Measurements from ENCODE around the gene CAMSAP2. TPM values are rescaled to one million over a fixed set of nuclear protein-coding genes. Genes with fewer than 3 reads are reported as not detected.

Gene CAMSAP2
- total RNA-seq, 1 experiment from 2014 or later, result 28.6 TPM

DNA sequence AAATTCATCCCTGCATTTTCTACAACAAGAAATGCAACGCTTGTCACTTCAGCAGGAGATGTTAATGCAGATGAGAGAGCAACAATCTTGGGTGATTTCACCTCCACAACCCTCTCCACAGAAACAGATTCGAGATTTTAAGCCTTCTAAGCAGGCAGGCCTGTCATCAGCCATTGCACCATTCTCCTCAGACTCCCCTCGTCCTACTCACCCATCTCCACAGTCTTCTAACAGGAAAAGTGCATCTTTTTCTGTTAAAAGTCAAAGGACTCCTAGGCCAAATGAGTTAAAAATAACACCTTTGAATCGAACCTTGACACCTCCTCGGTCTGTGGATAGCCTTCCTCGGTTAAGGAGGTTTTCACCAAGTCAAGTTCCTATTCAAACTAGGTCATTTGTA lies 110.7 kb downstream of the CAMSAP2 start:
- Histone ChIP-seq H4K20me1 (ENCODE audit: low read length) (no peaks in the 10 kb centered on the region), H3K36me3 (ENCODE audit: low read depth, low read length) (peaks cover 26% of the 10 kb centered on the region), H3K79me2 (ENCODE audit: low read length) (no peaks in the 10 kb centered on the region), H3K4me3 (ENCODE audit: low read length) (no peak overlapping the region), H3K4me2 (ENCODE audit: low read length) (no peak overlapping the region), H3K27me3 (ENCODE audit: low read length) (peaks cover 40% of the 10 kb centered on the region), H3F3A (ENCODE audit: low read length, unreplicated experiment) (no peaks in the 10 kb centered on the region), H3K9me2 (replicated peaks; ENCODE audit: low read length) (no peaks in the 10 kb centered on the region), H2AFZ (ENCODE audit: low read length) (no peak overlapping the region), H3K9ac (ENCODE audit: low read length) (no peak overlapping the region), H3K4me1 (ENCODE audit: insufficient read depth, low read length) (peaks cover 6% of the 10 kb centered on the region), H3K9me3 (ENCODE audit: low read length) (no peaks in the 10 kb centered on the region), H3K27ac (ENCODE audit: low read length) (no peak overlapping the region)
- no peak for DNase-seq
- POLR2A ChIA-PET (ENCODE audit: unreplicated experiment), result no interaction called here
- no peak for ATAC-seq
- CTCF ChIA-PET, result no interaction called here
- TF ChIP-seq, protein P1, sequence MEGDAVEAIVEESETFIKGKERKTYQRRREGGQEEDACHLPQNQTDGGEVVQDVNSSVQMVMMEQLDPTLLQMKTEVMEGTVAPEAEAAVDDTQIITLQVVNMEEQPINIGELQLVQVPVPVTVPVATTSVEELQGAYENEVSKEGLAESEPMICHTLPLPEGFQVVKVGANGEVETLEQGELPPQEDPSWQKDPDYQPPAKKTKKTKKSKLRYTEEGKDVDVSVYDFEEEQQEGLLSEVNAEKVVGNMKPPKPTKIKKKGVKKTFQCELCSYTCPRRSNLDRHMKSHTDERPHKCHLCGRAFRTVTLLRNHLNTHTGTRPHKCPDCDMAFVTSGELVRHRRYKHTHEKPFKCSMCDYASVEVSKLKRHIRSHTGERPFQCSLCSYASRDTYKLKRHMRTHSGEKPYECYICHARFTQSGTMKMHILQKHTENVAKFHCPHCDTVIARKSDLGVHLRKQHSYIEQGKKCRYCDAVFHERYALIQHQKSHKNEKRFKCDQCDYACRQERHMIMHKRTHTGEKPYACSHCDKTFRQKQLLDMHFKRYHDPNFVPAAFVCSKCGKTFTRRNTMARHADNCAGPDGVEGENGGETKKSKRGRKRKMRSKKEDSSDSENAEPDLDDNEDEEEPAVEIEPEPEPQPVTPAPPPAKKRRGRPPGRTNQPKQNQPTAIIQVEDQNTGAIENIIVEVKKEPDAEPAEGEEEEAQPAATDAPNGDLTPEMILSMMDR (conservative IDR thresholded peaks at IDR 0.05; ENCODE audit: low read depth, low read length), result no peak
- TF ChIP-seq EZH2 (IDR thresholded peaks at IDR 0.05; ENCODE audit: low read length, unreplicated experiment) (no peak), EZH2phosphoT487 (IDR thresholded peaks at IDR 0.05; ENCODE audit: borderline replicate concordance, low read length) (no peak)
- intact Hi-C loops (cut with micrococcal nuclease), result loop anchor here (10.0 kb wide), 1 partner anchor 1065 kb away; no protein-coding TSS in a partner anchor
- BruUV-seq (replicated peaks), result TSS peak; percentile 24

DNA sequence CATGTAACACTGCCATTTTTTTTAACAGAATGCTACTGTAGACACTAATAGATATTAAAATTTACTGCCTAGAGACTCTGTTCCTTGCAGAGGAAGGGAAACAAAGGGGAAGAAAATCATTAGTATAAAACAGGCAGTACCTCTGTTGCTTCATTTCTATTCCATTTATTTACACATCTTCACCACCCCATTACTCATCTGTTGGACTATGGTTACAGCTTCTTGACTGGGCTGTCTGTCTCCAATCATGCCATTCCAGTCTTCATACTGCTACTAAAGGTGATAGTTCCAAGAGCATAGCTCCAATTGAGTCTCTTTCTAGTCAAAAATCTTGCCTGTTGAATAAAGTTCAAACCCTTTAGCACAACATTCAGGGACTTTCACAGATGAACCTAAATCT lies 111.9 kb downstream of the CAMSAP2 start:
- intact Hi-C loops (cut with micrococcal nuclease), result no loop called here
- Histone ChIP-seq H4K20me1 (ENCODE audit: low read length) (no peaks in the 10 kb centered on the region), H3K4me1 (ENCODE audit: insufficient read depth, low read length) (peaks cover 6% of the 10 kb centered on the region), H3K9me3 (ENCODE audit: low read length) (no peaks in the 10 kb centered on the region), H3K27me3 (ENCODE audit: low read length) (peaks cover 37% of the 10 kb centered on the region), H3K27ac (ENCODE audit: low read length) (no peak overlapping the region), H2AFZ (ENCODE audit: low read length) (no peak overlapping the region), H3K79me2 (ENCODE audit: low read length) (no peaks in the 10 kb centered on the region), H3K36me3 (ENCODE audit: low read depth, low read length) (peaks cover 28% of the 10 kb centered on the region), H3K9me2 (replicated peaks; ENCODE audit: low read length) (no peaks in the 10 kb centered on the region), H3K4me2 (ENCODE audit: low read length) (peak overlapping the region; percentile 2; the same call in 1 of the 2 replicates), H3F3A (ENCODE audit: low read length, unreplicated experiment) (no peaks in the 10 kb centered on the region), H3K4me3 (ENCODE audit: low read length) (no peak overlapping the region), H3K9ac (ENCODE audit: low read length) (no peak overlapping the region)
- TF ChIP-seq, protein P1 (conservative IDR thresholded peaks at IDR 0.05; ENCODE audit: low read depth, low read length), result no peak
- no peak for TF ChIP-seq EZH2 (IDR thresholded peaks at IDR 0.05; ENCODE audit: low read length, unreplicated experiment)
- no peak for TF ChIP-seq EZH2phosphoT487 (IDR thresholded peaks at IDR 0.05; ENCODE audit: borderline replicate concordance, low read length)
- peak; percentile 98 for ATAC-seq
- DNase-seq, result peak; percentile 73
- no TSS peak for BruUV-seq (replicated peaks)
- ChIA-PET POLR2A (ENCODE audit: unreplicated experiment) (interaction anchor here (0.6 to 0.8 kb wide), 2 partner anchors 13 to 16 kb away, joined by 3 to 7 read pairs; no protein-coding TSS in a partner anchor), CTCF (interaction anchor here (0.7 to 0.9 kb wide), 2 partner anchors 57 to 128 kb away, joined by 3 read pairs; no protein-coding TSS in a partner anchor)

DNA sequence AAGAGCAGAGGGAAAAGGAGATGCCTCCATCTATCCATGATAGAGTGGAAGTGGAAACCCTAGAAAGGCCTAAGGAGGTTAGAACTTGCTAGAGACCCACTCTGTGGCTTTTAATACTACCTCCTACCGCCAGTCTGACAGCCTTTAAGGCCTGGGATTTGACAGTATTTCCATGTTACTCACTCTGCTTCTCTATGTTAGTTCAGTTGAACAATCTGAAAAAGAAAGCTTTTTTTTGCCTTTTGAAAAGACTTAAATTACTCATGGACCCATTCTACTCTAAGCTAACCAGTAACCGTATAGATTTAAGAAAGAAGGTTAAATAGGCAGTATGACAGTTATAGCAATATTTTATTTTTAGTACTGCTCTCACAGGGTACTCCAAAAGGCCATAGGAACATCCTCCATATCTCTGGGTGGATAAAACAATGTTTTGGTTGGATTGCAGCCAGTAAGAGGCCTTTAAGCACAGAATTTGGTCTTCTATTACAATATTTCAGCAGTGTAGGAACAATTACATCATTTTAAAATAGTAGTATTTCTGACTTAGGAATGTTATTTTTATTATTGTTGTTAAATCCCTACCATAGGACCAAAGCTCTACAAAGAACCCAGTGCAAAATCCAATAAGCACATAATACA lies 118.1 kb downstream of the CAMSAP2 start:
- H3K36me3 ChIP-seq (ENCODE audit: low read depth, low read length), result peaks cover 28% of the 10 kb centered on the region; the same call in 1 of the 2 replicates

More for the DNA sequence above, 118.1 kb downstream of the CAMSAP2 start:
- no peaks in the 10 kb centered on the region for H3K4me1 ChIP-seq (ENCODE audit: insufficient read depth, low read length)
- ChIA-PET CTCF (no interaction called here), POLR2A (ENCODE audit: unreplicated experiment) (no interaction called here)
- H3K4me2 ChIP-seq (ENCODE audit: low read length), result no peak overlapping the region
- H3K79me2 ChIP-seq (ENCODE audit: low read length), result no peaks in the 10 kb centered on the region
- H2AFZ ChIP-seq (ENCODE audit: low read length), result no peak overlapping the region
- intact Hi-C loops (cut with micrococcal nuclease), result no loop called here
- DNase-seq, result no peak
- no peaks in the 10 kb centered on the region for H3K9me2 ChIP-seq (replicated peaks; ENCODE audit: low read length)
- TF ChIP-seq EZH2 (IDR thresholded peaks at IDR 0.05; ENCODE audit: low read length, unreplicated experiment) (no peak), EZH2phosphoT487 (IDR thresholded peaks at IDR 0.05; ENCODE audit: borderline replicate concordance, low read length) (no peak)
- TF ChIP-seq, protein P1 (conservative IDR thresholded peaks at IDR 0.05; ENCODE audit: low read depth, low read length), result no peak
- no peaks in the 10 kb centered on the region for H3F3A ChIP-seq (ENCODE audit: low read length, unreplicated experiment)
- H3K4me3 ChIP-seq (ENCODE audit: low read length), result no peak overlapping the region
- BruUV-seq (replicated peaks), result no TSS peak
- no peaks in the 10 kb centered on the region for H3K9me3 ChIP-seq (ENCODE audit: low read length)
- H3K9ac ChIP-seq (ENCODE audit: low read length), result no peak overlapping the region
- no peaks in the 10 kb centered on the region for H4K20me1 ChIP-seq (ENCODE audit: low read length)
- H3K27ac ChIP-seq (ENCODE audit: low read length), result no peak overlapping the region
- peak; percentile 33; the same call in 1 of the 2 replicates for ATAC-seq
- H3K27me3 ChIP-seq (ENCODE audit: low read length), result peaks cover 34% of the 10 kb centered on the region
